Epithelial cell of proximal tubule (primary cell): Measurements from ENCODE around the gene PACRG. TPM values are rescaled to one million over a fixed set of nuclear protein-coding genes. Genes with fewer than 3 reads are reported as not detected.

Experiments
- DNase-seq: peaks from one replicate; pipeline ENCODE4 v3.0.0-alpha.2; 2011; ENCODE audit warnings: low read depth
- H3K4me3 ChIP-seq: 2 replicates; pipeline ENCODE4 v1.5.1; 2011; ENCODE audit warnings: low read depth, mild to moderate bottlenecking, low read length
- CTCF ChIP-seq: conservative IDR thresholded peaks from 2 replicates; pipeline ENCODE4 v1.5.1; 2012; ENCODE audit warnings: low read depth, mild to moderate bottlenecking, low read length
- total RNA-seq: library from RNA; depleted of rRNA; stranded (reverse); fragments of >200 nt; gene quantifications from 2 replicates; pipeline ENCODE4 v1.2.3, GENCODE V29; 2015

Gene PACRG
- total RNA-seq, 1 donor from 2014 or later: 0.12 TPM

- no peak for DNase-seq
- no peak for TF ChIP-seq CTCF
- no peak overlapping the region for H3K4me3 ChIP-seq
These were observed 18.8 kb upstream of the PACRG start for GRCh38 chr6:162708971-162709370.

- TF ChIP-seq CTCF: no peak
- no peak overlapping the region for H3K4me3 ChIP-seq
- no peak for DNase-seq
These were observed 18.3 kb upstream of the PACRG start for GRCh38 chr6:162709431-162709830.

- no peak for TF ChIP-seq CTCF
- no peak for DNase-seq
- H3K4me3 ChIP-seq: no peak overlapping the region
These were observed 17.4 kb upstream of the PACRG start for GRCh38 chr6:162710419-162710818.

- TF ChIP-seq CTCF: no peak
- H3K4me3 ChIP-seq: no peak overlapping the region
- DNase-seq: no peak
These were observed 16.8 kb upstream of the PACRG start for GRCh38 chr6:162710936-162711335.

GRCh38 chr6:162711376-162711775 lies 16.4 kb upstream of the PACRG start:
- H3K4me3 ChIP-seq: no peak overlapping the region
- TF ChIP-seq CTCF: no peak
- DNase-seq: no peak

- TF ChIP-seq CTCF: no peak
- no peak overlapping the region for H3K4me3 ChIP-seq
- no peak for DNase-seq
These were observed 15.1 kb upstream of the PACRG start for GRCh38 chr6:162712694-162713093.

- DNase-seq: no peak
- no peak overlapping the region for H3K4me3 ChIP-seq
- TF ChIP-seq CTCF: no peak
These were observed 13.6 kb upstream of the PACRG start for GRCh38 chr6:162713974-162714780.
